Measurements from ENCODE around the gene FBXL17. TPM values are rescaled to one million over a fixed set of nuclear protein-coding genes. Genes with fewer than 3 reads are reported as not detected.

The FBXL17 gene
- polyA plus RNA-seq, 1 experiment = 5.3 TPM

DNA sequence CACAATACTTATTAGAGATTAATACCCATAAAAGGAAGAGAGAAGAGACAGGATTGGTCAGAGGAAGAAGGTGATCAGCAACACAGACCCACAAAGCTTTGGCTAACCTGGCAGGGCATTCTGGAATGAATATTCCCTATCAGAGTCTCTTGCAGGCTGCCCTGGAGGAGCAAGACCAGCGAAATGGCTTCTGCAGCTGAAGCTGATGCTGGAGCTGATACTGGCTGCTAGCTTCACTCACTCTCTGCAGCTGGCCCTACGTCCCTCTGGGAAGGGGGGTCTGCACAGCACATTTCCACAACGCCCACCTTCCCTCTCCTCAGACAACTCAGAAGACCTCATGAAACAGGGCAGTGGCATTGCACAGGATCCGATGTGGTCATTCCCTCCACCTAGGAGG is 541.3 kb downstream of the FBXL17 start:
- Histone ChIP-seq H3K27me3 (ENCODE audit: control insufficient read depth, insufficient read depth, low read length) (peaks cover 4% of the 10 kb centered on the region; the same call in 1 of the 2 replicates), H3K4me3 (ENCODE audit: low read depth, low read length) (no peak overlapping the region), H3K36me3 (ENCODE audit: control insufficient read depth, insufficient read depth, low read length) (no peaks in the 10 kb centered on the region)
- ChIA-PET POLR2A (no interaction called here), CTCF (no interaction called here)
- DNase-seq (ENCODE audit: low read depth) = no peak
- TF ChIP-seq, protein P1, sequence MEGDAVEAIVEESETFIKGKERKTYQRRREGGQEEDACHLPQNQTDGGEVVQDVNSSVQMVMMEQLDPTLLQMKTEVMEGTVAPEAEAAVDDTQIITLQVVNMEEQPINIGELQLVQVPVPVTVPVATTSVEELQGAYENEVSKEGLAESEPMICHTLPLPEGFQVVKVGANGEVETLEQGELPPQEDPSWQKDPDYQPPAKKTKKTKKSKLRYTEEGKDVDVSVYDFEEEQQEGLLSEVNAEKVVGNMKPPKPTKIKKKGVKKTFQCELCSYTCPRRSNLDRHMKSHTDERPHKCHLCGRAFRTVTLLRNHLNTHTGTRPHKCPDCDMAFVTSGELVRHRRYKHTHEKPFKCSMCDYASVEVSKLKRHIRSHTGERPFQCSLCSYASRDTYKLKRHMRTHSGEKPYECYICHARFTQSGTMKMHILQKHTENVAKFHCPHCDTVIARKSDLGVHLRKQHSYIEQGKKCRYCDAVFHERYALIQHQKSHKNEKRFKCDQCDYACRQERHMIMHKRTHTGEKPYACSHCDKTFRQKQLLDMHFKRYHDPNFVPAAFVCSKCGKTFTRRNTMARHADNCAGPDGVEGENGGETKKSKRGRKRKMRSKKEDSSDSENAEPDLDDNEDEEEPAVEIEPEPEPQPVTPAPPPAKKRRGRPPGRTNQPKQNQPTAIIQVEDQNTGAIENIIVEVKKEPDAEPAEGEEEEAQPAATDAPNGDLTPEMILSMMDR (IDR thresholded peaks at IDR 0.05; ENCODE audit: insufficient read depth, low read depth, low read length) = no peak

DNA sequence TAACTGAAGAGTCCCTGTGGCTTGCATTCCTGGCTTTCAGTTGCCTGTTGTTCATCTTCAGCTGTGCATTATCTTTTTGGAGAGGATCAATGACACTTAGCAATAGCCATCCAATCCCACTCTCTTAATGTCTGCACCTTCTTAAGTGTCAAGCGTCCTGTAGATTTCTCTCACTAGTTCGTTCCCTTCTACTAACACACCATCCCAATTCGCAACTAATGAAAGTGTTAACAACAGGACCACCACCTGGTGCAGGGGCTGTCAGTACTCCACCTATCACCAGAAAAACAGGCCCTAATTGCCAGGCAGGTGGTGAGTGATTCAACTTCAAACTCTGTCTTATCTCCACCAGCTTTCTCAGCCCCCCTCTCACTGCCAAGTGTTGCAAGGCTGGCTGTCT is 541.7 kb downstream of the FBXL17 start:
- no peak overlapping the region for H3K4me3 ChIP-seq (ENCODE audit: low read depth, low read length)
- POLR2A ChIA-PET = no interaction called here
- TF ChIP-seq, protein P1 (IDR thresholded peaks at IDR 0.05; ENCODE audit: insufficient read depth, low read depth, low read length) = no peak
- no peaks in the 10 kb centered on the region for H3K36me3 ChIP-seq (ENCODE audit: control insufficient read depth, insufficient read depth, low read length)
- CTCF ChIA-PET = no interaction called here
- DNase-seq (ENCODE audit: low read depth) = no peak
- H3K27me3 ChIP-seq (ENCODE audit: control insufficient read depth, insufficient read depth, low read length) = peaks cover 4% of the 10 kb centered on the region; the same call in 1 of the 2 replicates

DNA sequence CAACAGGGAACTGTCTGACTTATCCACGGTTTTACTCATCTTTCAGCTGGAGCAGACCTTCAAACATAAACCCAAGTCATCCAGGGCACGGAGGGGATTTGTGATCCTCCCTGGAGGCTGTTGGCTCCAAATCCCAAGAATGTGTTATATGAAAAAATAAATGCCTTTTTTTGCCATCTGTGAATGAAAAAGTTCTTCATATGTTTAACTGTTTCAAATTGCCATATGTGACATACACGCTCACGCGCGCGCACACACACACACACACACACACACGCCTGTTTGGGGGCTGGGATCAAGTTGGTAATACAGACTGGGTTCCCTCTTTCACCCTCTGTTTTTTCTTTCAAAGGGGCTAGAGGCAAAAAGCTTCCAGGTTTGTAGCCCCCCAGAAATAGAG is 546.8 kb downstream of the FBXL17 start:
- Histone ChIP-seq H3K4me3 (ENCODE audit: low read depth, low read length) (no peak overlapping the region), H3K27me3 (ENCODE audit: control insufficient read depth, insufficient read depth, low read length) (no peaks in the 10 kb centered on the region), H3K36me3 (ENCODE audit: control insufficient read depth, insufficient read depth, low read length) (no peaks in the 10 kb centered on the region)
- DNase-seq (ENCODE audit: low read depth) = no peak
- TF ChIP-seq, protein P1 (IDR thresholded peaks at IDR 0.05; ENCODE audit: insufficient read depth, low read depth, low read length) = no peak
- POLR2A ChIA-PET = no interaction called here
- CTCF ChIA-PET = no interaction called here

DNA sequence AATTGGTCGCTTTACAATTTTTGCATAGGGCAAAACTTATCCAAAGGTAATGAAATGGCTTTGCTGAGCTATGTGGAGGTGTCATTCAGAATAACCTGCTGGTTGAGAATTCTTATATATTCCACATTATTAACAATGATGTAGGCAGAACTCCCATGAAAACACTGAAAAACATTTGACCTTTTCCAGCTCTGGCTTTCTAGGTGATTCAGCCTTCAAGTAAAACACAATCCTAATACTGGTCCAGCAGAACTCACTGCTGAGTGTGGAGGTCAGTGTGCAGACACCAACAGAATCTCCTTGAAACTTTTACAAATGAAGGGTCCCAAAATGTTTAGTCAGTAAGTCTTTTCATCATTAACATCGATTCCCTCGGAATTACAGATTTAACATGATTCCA is 549.2 kb downstream of the FBXL17 start:
- Histone ChIP-seq H3K36me3 (ENCODE audit: control insufficient read depth, insufficient read depth, low read length) (no peaks in the 10 kb centered on the region), H3K4me3 (ENCODE audit: low read depth, low read length) (no peak overlapping the region), H3K27me3 (ENCODE audit: control insufficient read depth, insufficient read depth, low read length) (no peaks in the 10 kb centered on the region)
- no peak for DNase-seq (ENCODE audit: low read depth)
- ChIA-PET CTCF (no interaction called here), POLR2A (interaction anchor here (0.6 kb wide), 1 partner anchor 335 kb away, joined by 5 read pairs; no protein-coding TSS in a partner anchor)
- TF ChIP-seq, protein P1 (IDR thresholded peaks at IDR 0.05; ENCODE audit: insufficient read depth, low read depth, low read length) = no peak

DNA sequence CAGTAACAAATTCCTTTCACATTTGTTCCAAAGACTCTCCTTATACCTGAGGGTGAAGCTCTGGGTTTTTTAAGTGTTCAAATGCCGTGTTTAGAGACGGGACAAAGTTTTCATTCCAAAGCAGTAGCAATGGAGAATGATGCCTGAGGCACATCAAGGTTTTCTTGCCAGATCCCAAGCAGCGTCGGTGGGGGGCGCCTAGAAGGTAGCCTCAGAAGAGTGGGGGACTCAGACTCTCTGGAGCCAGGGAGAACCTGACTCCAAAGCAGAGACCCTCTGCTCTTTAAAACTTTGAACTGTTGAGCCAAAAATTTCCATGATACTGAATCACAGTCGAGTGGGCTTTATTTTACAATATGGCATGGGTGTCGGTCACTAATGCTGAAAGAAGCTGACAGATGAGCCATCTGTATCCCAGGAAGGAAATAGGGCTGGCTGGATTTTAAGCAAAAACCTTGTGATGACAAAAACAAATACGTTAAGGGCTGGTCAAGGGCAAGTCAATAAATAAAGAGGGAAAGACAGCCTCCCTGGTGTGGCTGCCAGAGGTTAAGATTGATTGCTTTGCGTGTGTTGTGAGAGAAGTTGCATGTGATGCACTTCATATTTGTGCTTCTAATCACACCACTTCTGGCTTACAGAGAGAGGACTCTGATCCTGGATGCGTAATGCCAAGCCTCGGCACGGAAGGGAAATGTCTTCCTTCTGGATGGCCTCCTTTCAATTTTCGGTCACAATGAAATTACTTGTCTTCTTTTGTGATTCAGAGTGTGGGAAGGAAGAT is 550.1 kb downstream of the FBXL17 start:
- TF ChIP-seq, protein P1 (IDR thresholded peaks at IDR 0.05; ENCODE audit: insufficient read depth, low read depth, low read length) = peak; percentile 22; the same call in 1 of the 2 replicates
- H3K27me3 ChIP-seq (ENCODE audit: control insufficient read depth, insufficient read depth, low read length) = no peaks in the 10 kb centered on the region
- CTCF ChIA-PET = interaction anchor here (0.9 kb wide), 1 partner anchor 74 kb away, joined by 3 read pairs; no protein-coding TSS in a partner anchor
- H3K36me3 ChIP-seq (ENCODE audit: control insufficient read depth, insufficient read depth, low read length) = no peaks in the 10 kb centered on the region
- POLR2A ChIA-PET = interaction anchor here (0.6 kb wide), 1 partner anchor 361 kb away, joined by 3 read pairs; no protein-coding TSS in a partner anchor
- peak; percentile 84 for DNase-seq (ENCODE audit: low read depth)
- no peak overlapping the region for H3K4me3 ChIP-seq (ENCODE audit: low read depth, low read length)
